NCI-H187 (cell line): Measurements from ENCODE around the gene PSMD9.
A peak's percentile ranks its signal among the peaks of the same experiment; 100 is the strongest.
"Not testable (repeated sequence)": the region's sequence is repeated elsewhere in the genome, so short reads cannot be mapped to it uniquely, and the experiment has no call there.

Source experiments
- DNase-seq, 2 experiments: peaks; one replicate each; lab custom pipeline; 2025; lab: John Stamatoyannopoulos, UW

PSMD9 gene

DNA sequence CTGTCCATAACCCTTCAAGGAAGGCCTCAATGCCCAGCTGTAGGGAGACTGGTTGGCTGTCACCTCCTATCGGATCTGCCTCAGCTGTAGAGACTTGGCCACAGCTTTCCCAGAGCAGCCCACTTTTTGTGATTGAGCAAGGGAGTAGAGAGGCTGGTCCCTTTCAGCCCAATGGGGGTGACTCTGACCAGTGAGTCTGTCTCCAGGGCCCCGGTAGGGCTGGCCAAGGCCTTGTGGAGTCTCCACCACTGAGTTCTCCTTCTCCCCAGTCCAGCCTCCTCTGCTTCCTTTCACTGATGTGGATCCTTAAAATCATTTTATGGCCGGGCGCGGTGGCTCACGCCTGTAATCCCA, 15.4 kb upstream of the PSMD9 start:
- DNase-seq, result no peak

DNA sequence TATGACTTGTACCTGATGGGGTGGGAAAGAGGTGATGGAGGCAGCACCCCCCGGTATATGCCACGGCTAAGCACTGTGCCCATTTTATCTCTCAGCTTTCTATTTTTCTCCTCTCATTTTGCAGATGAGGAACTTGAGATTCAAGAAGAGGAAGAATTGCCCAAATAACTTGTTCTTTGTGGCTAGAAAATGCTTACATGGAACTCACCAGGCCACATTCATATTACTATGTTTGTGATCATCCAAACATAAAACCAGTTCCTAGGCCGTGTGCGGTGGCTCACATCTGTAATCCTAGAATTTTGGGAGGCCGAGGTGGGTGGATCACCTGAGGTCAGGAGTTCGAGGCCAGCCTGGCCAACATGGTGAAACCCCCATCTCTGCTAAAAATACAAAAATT, 14.5 kb upstream of the PSMD9 start:
- no peak for DNase-seq

DNA sequence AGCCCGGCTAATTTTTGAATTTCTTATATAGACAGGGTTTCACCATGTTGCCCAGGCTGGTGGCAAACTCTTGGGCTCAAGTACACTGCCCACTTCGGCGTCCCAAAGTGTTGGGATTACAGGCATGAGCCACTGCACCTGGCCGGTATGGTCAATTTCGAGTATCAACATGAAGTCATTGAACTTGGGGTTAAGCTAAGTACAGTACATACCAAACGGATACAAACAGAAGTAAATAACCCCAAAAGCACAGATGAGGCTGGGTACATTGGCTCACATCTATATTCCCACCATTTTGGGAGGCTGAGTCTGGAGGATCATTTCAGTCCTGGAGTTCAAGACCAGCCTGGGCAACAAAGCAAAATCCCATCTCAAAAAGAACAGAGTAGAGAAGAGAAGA, 13.0 kb upstream of the PSMD9 start:
- no peak for DNase-seq

DNA sequence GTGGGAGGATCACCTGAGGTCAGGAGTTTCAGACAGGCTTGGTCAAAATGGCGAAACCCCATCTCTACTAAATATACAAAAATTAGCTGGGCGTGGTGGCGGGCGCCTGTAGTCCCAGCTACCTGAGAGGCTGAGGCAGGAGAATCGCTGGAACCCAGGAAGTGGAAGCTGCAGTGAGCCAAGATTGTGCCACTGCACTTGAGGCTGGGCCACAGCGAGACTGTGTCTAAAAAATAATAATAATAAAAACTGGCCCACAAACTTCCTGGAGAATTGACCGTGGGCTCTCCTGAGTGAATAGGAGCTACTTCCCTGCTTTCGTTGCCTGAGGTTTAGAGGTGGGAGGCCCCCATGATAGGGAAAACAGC, 12.5 kb upstream of the PSMD9 start:
- not testable (repeated sequence) for DNase-seq

DNA sequence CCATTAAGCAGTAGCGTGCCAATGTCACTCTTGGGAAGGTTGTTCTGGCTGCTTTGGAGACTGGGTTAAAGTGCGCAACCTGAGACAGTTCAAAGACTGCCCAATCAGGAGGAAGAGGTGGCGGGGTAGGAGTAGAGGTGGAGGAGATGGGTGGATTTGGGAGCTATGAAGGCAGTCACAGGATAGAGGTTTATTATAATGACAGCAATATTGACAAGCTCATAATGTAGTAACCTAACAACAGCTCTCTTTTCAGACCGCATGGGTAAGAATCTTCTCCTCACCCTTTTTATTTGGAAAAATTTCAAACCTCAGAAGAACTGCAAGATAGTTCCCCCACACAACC, 5.3 kb upstream of the PSMD9 start:
- DNase-seq, result peak in 1 of 2 experiments; percentile 11

DNA sequence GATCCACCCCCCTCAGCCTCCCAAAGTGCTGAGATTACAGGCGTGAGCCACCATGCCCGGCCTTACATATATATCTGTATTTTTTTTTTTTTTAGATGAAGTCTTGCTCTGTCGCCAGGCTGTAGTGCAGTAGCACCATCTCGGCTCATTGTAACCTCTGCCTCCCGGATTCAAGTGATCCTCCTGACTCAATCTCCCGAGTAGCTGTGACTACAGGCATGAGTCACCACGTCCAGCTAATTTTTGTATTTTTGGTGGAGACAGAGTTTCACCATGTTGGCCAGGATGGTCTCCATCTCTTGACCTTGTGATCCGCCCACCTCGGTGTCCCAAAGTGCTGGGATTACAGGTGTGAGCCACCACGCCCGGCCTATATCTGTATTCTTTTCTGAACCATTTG, 3.5 kb upstream of the PSMD9 start:
- DNase-seq, result not testable (repeated sequence)

DNA sequence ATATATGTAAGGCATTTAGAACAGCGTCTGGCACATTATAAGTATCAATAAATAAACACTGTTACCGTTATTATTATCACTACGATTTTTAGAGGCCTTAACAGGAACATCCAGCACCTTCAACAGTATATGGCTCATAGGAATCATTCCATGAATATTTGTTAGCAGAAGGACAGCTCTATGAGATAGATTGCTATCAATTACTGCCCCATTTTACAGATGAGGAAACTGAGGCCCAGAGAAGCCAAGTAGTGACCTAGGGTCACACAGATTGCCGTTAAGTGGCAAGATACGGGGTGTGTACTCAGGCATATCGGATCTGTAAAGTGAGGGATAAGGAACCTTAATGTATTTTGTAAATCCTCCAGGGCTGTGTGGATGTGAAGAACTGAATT, 510 bp upstream of the PSMD9 start:
- no peak for DNase-seq

DNA sequence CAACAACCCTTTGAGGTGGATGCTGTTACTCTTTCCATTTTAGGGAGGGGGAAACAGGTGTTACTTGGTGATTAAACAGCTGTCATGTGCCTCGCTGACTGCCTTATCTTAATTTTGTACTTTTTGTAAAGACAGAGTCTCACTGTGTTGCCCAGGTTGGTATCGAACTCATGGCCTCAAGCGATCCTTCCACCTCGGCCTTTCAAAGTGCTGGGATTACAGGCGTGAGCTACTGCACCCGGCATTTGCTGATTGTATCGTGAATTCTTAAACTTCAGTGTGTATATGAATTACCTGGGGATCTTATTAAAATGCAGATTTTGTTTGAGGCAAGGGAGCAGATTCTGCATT, 659 bp downstream of the PSMD9 start:
- DNase-seq, result no peak

DNA sequence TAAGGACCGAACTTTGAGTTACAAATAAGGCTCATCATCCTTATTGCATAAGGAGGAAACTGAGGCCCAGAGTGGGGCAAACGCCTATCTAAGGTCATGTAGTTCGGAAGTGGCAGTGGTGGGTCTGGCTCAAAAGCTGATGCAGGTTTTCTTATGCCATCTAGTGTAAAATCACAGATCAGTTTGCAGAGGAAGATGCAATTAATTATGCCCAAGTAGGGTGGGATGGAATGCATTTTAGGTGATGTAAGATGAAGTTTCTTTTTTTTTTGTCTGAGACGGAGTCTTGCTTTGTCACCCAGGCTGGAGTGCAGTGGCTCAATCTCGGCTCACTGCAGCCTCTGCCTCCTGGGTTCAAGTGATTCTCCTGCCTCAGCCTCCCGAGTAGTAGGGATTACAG, 1.1 kb downstream of the PSMD9 start:
- not testable (repeated sequence) for DNase-seq

DNA sequence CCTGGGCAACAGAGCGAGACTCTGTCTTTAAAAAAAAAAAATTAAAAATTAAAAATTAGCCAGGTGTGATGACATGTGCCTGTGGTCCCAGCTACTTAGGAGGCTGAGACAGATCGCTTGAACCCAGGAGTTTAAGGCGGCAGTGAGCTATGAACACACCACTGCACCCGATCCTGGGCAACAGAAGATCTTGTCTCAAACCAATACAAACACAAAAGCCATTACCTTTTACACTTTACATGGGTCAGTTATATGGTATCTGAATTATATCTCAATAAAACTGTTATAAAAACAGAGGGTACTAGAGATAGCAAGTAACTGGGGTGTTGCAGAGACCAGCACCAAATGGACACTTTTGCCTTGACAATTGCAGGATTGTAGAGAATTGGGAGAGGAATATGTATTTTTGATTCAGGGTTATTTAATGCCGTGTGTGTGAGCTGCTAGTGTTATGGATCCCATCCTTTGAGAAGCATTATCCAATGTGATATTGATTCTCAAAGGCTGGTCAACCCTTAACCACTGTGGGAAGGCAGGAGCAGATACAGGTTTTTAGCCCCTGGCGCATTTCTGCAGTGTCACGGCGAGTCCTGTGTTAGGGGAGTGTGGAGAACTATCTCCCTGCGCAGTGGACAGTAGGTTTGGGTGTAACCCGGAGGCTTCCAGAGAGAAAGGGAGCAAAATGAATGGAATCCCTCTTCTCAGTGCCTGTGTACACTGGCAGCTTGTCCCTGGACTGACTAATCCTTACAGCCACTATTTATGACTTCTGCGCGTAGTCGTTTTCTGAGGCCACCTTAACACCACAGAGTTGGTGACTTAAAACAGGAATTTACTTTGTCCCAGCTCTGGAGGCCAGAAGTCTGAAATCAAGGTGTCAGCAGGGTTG, 4.3 kb downstream of the PSMD9 start:
- DNase-seq, result no peak

DNA sequence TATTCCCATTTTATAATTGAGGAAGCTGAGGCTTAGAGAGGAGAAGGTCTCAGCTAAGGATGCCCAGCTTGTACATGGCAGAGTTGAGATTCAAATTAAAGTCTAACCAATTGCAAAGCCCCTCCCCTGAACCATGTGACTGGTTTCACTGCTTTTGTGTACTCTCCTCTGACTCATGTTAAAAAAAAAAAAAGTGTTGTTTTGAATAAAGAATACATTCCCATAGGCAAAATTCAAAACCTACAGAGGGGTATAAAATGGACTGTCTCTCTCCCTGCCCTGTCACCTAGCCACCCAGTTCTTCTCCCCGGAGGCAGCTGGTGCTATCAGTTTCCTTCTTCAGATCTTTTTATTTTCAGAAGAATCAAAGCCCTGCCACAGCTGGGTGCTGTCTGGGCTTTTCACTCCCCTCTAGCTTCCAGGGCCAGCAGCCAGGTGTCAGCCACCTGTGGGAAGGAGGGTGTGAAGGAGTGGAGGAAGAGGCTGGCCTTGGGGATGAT, 5.4 kb downstream of the PSMD9 start:
- no peak for DNase-seq

DNA sequence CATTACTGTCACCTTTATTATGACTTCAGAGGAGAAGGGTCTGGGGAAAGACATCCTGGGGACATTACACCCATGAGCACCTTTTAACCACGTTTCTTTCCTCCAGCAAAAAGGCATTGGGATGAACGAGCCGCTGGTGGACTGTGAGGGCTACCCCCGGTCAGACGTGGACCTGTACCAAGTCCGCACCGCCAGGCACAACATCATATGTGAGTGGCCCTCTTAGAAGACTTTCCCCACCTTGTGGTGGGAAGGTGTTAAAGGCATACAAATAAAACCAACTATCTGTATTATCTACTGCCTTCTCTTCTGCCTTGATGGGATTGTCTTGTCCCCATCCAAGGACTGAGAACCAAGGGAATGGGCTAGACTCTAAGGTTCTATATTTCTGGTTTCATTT, 6.0 kb downstream of the PSMD9 start:
- no peak for DNase-seq

DNA sequence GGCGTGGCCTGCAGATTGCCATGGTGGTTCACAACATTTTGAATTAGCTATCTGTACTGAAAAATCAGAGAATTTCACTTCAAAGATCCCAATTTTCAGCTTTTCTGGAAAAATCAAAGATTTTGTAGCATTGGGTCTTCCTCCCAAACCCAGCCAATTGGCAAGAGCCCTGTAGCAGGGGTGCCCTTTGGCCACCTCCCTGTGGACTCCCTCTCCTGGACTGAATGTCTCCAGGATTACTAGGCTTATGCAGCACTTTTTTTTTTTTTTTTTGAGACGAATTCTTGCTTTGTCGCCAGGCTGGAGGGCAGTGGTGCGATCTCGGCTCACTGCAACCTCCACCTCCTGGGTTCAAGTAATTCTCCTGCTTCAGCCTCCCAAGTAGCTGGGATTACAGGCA, 9.7 kb downstream of the PSMD9 start:
- no peak for DNase-seq

DNA sequence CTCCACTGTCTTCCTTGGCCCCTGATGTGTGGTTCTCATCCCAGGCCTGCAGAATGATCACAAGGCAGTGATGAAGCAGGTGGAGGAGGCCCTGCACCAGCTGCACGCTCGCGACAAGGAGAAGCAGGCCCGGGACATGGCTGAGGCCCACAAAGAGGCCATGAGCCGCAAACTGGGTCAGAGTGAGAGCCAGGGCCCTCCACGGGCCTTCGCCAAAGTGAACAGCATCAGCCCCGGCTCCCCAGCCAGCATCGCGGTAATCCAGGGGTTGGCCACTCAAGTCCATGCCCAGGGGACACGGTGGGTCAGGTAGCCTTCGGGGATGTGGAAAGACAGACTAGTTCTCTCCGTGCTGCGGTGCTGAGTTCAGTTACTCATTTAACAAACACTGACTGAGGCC, 11.0 kb downstream of the PSMD9 start:
- no peak for DNase-seq

DNA sequence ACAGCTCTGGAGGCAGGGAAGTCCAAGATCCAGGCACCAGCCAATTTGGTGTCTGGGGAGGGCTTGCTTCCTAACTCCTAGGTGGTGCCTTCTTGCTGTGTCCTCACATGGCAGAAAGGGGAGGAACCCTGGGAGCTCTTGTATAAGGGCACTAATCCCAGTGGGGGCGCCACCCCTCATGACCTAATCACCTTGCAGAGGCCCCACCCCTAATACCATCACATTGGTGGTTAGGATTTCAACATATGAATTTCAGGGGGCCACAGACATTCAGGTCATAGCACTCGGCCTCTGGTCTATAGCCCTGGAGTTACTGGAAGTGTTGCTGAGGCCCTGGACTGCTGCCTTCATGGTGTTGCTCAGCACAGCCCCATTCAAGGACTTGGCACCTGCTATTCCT, 14.6 kb downstream of the PSMD9 start:
- no peak for DNase-seq

DNA sequence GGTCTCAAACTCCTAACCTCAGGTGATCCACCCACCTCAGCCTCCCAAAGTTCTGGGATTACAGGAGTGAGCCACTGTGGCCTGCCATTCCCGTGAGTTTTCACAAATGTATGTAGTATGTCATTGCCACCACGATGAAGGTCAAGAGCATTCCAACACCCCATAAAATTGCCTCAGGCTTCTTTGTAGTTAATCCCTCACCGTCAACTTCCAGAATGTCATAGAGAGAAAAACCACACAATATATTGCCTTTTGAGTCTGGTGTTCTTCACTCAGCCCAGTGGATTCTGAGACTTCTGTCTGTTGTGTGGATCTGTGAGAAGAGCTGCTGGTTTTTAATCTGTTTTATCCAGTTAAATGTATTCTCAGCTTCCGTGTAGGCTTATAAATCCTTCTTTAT, 17.2 kb downstream of the PSMD9 start:
- DNase-seq, result no peak

DNA sequence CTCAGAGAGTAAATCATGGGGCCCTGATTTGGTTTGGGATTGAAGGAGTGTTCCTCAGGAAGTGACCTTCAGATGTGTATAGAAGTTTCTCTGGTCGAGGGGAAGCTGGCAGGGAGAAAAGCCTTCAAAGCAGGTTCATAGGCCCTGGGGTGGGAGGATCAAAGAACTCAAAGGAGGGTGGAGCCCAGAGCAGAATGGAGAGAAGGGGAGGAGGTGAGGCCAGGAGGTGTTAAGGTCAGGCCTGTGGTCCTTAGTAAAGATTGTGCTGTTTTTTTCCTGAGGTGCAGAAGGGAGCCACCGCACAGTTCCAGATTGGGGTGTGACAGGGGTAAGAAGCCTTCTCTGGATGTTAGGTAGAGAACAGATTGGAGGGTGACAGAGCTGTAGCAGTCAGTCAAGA, 20.1 kb downstream of the PSMD9 start:
- no peak for DNase-seq

DNA sequence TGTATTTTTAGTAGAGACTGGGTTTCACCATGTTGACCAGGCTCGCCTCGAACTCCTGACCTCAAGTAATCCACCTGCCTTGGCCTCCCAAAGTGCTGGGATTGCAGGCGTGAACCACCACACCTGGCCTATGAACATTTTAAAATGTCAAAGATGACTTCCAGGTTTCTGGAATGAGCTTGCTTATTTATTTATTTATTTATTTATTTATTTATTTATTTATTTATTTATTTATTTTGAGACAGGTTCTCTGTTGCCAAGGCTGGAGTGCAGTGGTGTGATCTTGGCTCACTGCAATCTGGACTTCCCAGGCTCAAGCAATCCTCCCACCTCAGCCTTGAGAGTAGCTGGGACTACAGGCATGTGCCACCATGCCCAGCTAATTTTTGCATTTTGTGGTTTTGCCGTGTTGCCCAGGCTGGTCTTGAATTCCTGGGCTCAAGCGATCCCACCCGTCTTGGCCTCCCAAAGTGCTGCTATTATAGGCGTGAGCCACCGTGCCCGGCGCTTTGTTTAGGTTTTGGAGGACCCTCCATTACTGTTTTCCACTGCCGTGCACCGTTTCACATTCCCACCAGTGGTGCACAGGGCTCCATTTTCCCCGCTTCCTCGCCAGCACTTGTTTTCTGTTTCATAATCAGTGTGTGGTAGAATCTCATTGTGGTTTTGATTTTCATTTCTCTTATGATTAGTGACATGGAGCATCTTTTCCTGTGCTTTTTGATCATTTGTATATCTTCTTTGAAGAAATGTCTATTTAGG, 23.4 kb downstream of the PSMD9 start:
- no peak for DNase-seq

DNA sequence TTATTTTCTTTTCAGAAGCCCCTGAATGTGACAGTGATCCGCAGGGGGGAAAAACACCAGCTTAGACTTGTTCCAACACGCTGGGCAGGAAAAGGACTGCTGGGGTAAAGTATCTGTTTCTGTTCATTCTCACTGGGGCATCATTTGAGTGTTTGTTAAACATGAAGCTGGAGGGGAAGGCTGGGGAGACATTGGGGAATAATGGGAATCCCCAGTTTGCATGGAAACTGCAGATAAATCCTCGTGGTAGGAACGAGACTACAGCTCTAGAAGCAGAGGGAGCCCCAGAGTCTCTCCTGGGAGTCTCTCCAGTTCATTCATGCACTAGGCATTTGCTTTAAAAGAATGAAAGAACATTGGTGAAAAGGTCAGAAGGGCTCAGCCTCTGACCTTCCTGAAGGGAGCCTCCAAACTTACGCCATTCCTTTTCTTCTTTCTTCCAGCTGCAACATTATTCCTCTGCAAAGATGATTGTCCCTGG, 27.3 kb downstream of the PSMD9 start:
- no peak for DNase-seq

DNA sequence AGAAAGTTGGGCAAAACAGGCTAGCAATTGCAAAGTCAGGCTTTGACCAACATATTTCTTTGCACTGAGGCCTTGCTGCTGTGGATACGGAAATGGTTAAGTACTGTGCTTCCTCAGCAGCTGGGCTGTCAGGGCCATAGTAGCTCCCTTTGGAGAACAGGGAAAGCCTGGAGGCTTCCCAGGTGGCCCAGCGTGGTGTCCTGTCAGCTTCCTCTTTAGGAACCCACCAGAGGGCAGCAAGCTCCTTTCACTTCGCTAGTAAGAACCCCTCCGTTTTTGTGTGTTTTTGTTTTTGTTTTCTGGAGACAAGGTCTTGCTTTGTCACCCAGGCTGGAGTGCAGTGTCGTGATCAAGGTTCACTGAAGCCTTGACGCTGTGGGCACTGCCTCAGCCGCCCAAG, 28.1 kb downstream of the PSMD9 start:
- DNase-seq, result no peak

DNA sequence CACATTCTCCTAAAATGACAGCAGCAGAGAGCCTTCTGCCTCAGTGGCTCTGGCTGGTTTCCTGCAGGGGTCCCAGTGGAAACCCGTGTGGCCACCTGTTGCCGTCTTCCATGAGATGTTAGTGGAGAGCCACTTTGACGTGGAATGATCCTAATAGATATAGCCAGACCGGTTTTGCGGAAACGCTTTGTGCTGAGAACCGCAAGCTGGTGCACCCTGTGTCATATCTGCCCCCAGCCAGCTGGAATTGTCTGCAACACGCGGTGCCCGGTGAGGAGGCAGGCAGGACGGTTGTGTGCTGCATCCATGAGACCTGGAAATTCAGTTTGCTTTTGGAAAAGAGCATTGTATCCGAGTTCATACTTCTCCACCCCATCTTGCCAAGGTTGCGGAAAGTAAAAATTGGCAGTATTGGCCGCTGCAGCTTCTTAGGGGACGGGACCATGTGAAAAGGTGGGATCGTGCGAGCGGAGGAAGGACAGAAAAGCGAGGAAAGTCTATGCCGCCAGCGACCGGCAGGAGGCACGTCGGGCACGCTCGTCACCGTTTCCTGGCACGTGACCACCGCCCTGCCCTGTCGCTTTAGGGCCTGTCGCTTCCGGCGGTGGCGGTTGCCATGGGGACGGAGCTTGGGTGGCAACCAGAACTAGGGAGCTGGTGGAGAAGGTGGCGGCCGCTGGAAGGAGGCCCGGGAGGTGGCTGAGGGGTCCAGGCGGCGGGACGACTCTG, 29.5 kb downstream of the PSMD9 start, which contains the start of gene CFAP251:
Gene CFAP251 (plus strand): TSS at position 643 of the 729 bp plus-strand sequence. CDS start 2,714 bp downstream, outside the sequence.
- peak; percentile 92 to 97 for DNase-seq

DNA sequence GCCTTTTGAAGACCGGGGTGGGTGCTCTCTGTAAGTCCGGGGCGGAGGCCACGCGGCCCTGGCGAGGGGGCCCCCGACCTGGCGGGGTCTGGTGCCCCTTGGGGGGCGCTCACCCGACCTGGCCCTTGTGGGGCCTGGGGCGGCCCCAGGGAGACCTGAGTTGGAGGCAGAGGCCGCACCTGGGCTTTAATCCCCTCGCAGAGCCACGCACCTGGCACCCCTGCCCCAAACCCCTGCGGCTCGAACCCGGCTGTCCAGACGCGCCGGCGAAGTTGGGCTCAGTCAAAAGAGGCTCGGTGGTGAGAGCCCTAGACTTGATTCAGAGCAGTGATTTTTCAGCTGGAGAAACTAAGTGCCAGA, 30.1 kb downstream of the PSMD9 start:
- no peak for DNase-seq

DNA sequence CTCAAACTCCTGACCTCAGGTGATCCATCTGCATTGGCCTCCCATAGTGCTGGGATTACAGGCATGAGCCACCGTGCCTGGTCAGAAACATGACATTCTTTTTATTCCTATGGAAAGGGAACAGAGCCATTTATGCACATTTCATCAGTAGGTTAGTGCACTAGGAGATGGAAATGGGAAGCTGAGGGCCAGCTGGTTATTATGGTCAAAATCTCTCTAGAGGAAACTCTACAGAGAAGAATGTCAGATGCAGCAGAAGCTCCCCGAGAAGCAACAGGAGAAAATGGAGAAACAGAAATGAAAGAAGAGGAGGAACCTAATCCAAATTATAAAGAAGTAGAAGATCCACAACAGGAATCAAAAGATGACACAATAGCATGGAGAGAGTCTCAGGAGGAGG, 32.5 kb downstream of the PSMD9 start:
- DNase-seq, result no peak
